B cell (primary cell): Measurements from ENCODE around the gene TBX1. TPM values are rescaled to one million over a fixed set of nuclear protein-coding genes. Genes with fewer than 3 reads are reported as not detected.
A peak's percentile ranks its signal among the peaks of the same experiment; 100 is the strongest.

ENCODE experiments used
- ATAC-seq: fragments of 200-7000 bp; cut with Tn5 transposase; one replicate; pipeline ENCODE4 v1.10.0; 2021; ENCODE audit warnings: low read depth, mild to moderate bottlenecking, moderate number of reproducible peaks, moderate library complexity
- CTCF ChIA-PET: fragments of 350-600 bp; sonication (Branson Sonifier 250); formaldehyde crosslinking; loops from one replicate; lab custom pipeline; 2021; ENCODE audit warnings: antibody characterized with exemption, inconsistent platforms; lab: Charles Lee
- POLR2A ChIA-PET: fragments of 350-600 bp; sonication (Branson Sonifier 250); formaldehyde crosslinking; loops from one replicate; lab custom pipeline; 2021; ENCODE audit warnings: antibody characterized with exemption; lab: Charles Lee
- DNase-seq: peaks from one replicate; pipeline ENCODE4 v3.0.0; 2013
- H2AFZ ChIP-seq: 2 replicates; pipeline ENCODE4 v1.6.1; 2012; ENCODE audit warnings: mild to moderate bottlenecking, low read depth, low read length; ENCODE audit not compliant: insufficient read depth, poor library complexity, severe bottlenecking
- H3K27ac ChIP-seq, 2 donors: 1 replicate in 1 of 2; 2 replicates in 1 of 2; pipeline ENCODE4 v1.5.1; 2012 to 2013; ENCODE audit warnings: low read length in 2 of 2, mild to moderate bottlenecking in 2 of 2, moderate library complexity in 1 of 2
- H3K27me3 ChIP-seq, 4 experiments: fragments of 200-600 bp in 1 of 4; sonication (generic) in 1 of 4; replicated peaks in 1 of 4; 1 replicate in 2 of 4; 2 replicates in 2 of 4; pipeline versions ENCODE4 v1.6.1 to v1.7.0; 2013 to 2016; ENCODE audit warnings: low read length in 3 of 4, mild to moderate bottlenecking in 2 of 4, mixed read lengths in 1 of 4, moderate library complexity in 1 of 4; ENCODE audit not compliant: insufficient read depth in 4 of 4, control insufficient read depth in 3 of 4; ENCODE audit errors: control extremely low read depth in 1 of 4
- H3K36me3 ChIP-seq, 2 experiments: replicated peaks in 1 of 2; 1 replicate in 1 of 2; 2 replicates in 1 of 2; pipeline versions ENCODE4 v1.6.1 to v1.7.1; 2013; ENCODE audit warnings: low read length in 1 of 2; ENCODE audit not compliant: insufficient read depth in 2 of 2, control insufficient read depth in 1 of 2; ENCODE audit errors: control extremely low read depth in 1 of 2, extremely low read depth in 1 of 2
- H3K4me1 ChIP-seq, 2 donors: fragments of 200-600 bp in 1 of 2; sonication (generic) in 1 of 2; 1 replicate in 1 of 2; 2 replicates in 1 of 2; pipeline versions ENCODE4 v1.5.1 to v1.6.1; 2013 to 2017; ENCODE audit warnings: low read length in 2 of 2; ENCODE audit not compliant: control insufficient read depth in 2 of 2, insufficient read depth in 2 of 2
- H3K4me2 ChIP-seq: replicated peaks from 2 replicates; pipeline ENCODE3; 2012; ENCODE audit warnings: mild to moderate bottlenecking, low read depth, low read length; ENCODE audit not compliant: poor library complexity, severe bottlenecking
- H3K4me3 ChIP-seq, 5 experiments: fragments of 200-600 bp in 1 of 5; sonication (generic) in 1 of 5; 1 replicate in 3 of 5; 2 replicates in 2 of 5; pipeline versions ENCODE4 v1.5.1 to v1.7.0; 2011 to 2016; ENCODE audit warnings: low read length in 4 of 5, mild to moderate bottlenecking in 4 of 5, low read depth in 2 of 5, control low read depth in 1 of 5, moderate library complexity in 1 of 5; ENCODE audit not compliant: insufficient read depth in 1 of 5; ENCODE audit errors: control extremely low read depth in 1 of 5, extremely low read depth in 1 of 5
- H3K79me2 ChIP-seq: fragments of 200-600 bp; sonication (generic); one replicate; pipeline ENCODE4 v1.6.0; 2016; ENCODE audit warnings: low read length; ENCODE audit not compliant: control insufficient read depth, insufficient read depth
- H3K9ac ChIP-seq: fragments of 200-600 bp; sonication (generic); 2 replicates; pipeline ENCODE4 v1.6.1; 2017; ENCODE audit warnings: mild to moderate bottlenecking, low read length, moderate library complexity
- H3K9me3 ChIP-seq, 3 donors: one replicate each; pipeline versions ENCODE4 v1.6.1 to v1.7.1; 2013; ENCODE audit warnings: low read length in 2 of 3; ENCODE audit not compliant: control insufficient read depth in 2 of 3, insufficient read depth in 1 of 3; ENCODE audit errors: control extremely low read depth in 1 of 3
- H4K20me1 ChIP-seq: 2 replicates; pipeline ENCODE4 v1.6.0; 2012; ENCODE audit warnings: mild to moderate bottlenecking, low read length; ENCODE audit not compliant: insufficient read depth, control insufficient read depth, poor library complexity, severe bottlenecking
- H3K27ac Mint-ChIP-seq: one replicate; pipeline ENCODE4 v1.8.0; 2021; ENCODE audit warnings: mixed read lengths
- H3K27me3 Mint-ChIP-seq: one replicate; pipeline ENCODE4 v1.8.0; 2021; ENCODE audit warnings: mixed read lengths
- H3K4me1 Mint-ChIP-seq: one replicate; pipeline ENCODE4 v1.8.0; 2021; ENCODE audit warnings: mixed read lengths
- H3K4me3 Mint-ChIP-seq: one replicate; pipeline ENCODE4 v1.8.0; 2021; ENCODE audit warnings: mixed read lengths
- H3K9me3 Mint-ChIP-seq: one replicate; pipeline ENCODE4 v1.8.0; 2022; ENCODE audit warnings: mixed read lengths; ENCODE audit not compliant: insufficient read depth
- EZH2 ChIP-seq: IDR thresholded peaks from 2 replicates; pipeline ENCODE4 v1.6.1; 2012; ENCODE audit warnings: borderline replicate concordance, low read depth, mild to moderate bottlenecking, moderate library complexity, low read length; ENCODE audit not compliant: insufficient read depth, poor library complexity, severe bottlenecking
- WGBS: methylation state at CpG from one replicate; pipeline ENCODE4 v1.1.5; 2013; ENCODE audit warnings: missing lambda C conversion rate; ENCODE audit not compliant: insufficient coverage; 5-methylcytosine and 5-hydroxymethylcytosine counted together
- intact Hi-C: fragments of 100-400 bp; cut with micrococcal nuclease; formaldehyde crosslinking; loops from one replicate; pipeline ENCODE4 v1.10.0; 2022
- polyA plus RNA-seq: library from polyadenylated mRNA; depleted of rRNA; stranded (reverse); fragments of >200 nt; gene quantifications from 2 replicates; pipeline ENCODE4 v1.2.3, GENCODE V29; 2012
- total RNA-seq, 2 donors: library from RNA; stranded (reverse); fragments of 120-200 nt in 1 of 2; gene quantifications; 1 replicate in 1 of 2; 2 replicates in 1 of 2; pipeline versions ENCODE4 v1.2.3 to v1.2.4, GENCODE V29; 2013 to 2022
- TF ChIP-seq, protein P1 (sequence below): fragments of 200-600 bp; IDR thresholded peaks from one replicate; pipeline ENCODE4 v1.8.0; 2022; ENCODE audit warnings: antibody characterized with exemption, mild to moderate bottlenecking

The TBX1 gene
- total and polyA plus RNA-seq, 2 donors (not counting 1 experiment from before 2014, with no cell fraction given), result not detected

DNA sequence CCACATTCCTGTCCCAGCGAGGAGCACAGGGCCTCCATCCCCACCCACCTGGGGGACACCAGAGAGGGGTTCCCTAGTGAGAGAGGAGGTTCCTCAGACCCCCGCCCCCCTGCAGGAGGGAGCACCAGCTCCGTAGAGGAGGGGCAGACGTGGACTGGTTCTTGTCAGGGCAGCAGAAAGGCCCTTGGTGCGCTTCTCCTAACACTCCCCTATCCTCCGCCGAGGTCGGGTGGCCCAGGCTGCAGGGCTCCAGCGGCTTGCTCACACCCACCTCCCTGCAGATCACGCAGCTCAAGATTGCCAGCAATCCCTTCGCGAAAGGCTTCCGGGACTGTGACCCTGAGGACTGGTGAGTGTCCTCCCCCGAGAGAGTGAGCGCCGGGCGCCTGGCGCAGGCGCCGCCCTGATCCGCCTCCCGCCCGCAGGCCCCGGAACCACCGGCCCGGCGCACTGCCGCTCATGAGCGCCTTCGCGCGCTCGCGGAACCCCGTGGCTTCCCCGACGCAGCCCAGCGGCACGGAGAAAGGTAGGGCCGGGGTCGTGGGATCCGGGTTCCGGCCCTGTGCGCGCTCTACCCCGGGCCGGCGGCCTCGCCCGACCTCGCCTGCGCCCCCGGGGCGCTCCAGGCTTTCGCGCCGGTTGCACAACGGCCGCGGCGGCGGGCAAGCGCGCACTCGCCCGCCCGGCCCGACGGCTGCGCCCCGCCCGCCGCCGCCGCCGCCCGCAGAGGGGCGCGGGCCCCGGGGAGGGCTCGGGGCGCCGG lies 5.1 kb downstream of the TBX1 start:
- ATAC-seq, result peak; percentile 28
- Histone ChIP-seq H3K36me3 (no peaks in the 10 kb centered on the region), H3K4me1 (peaks cover 16 to 27% of the 10 kb centered on the region in 2 donors), H4K20me1 (no peaks in the 10 kb centered on the region), H3K27me3 (peaks cover 0 to 82% (median 48%) of the 10 kb centered on the region in 4 experiments), H3K9me3 (peaks cover 0 to 33% (median 0%) of the 10 kb centered on the region in 3 donors), H3K4me2 (peak overlapping the region; percentile 83), H3K79me2 (no peaks in the 10 kb centered on the region), H3K4me3 (no peak overlapping the region), H3K9ac (no peak overlapping the region), H3K27ac (no peak overlapping the region), H2AFZ (no peak overlapping the region)
- H3K27me3 Mint-ChIP-seq, result peaks cover 57% of the 10 kb centered on the region
- H3K4me3 Mint-ChIP-seq, result peak overlapping the region; percentile 68
- intact Hi-C loops, result no loop called here
- POLR2A ChIA-PET, result no interaction called here
- CTCF ChIA-PET, result no interaction called here
- no peak for TF ChIP-seq EZH2
- TF ChIP-seq, protein P1, sequence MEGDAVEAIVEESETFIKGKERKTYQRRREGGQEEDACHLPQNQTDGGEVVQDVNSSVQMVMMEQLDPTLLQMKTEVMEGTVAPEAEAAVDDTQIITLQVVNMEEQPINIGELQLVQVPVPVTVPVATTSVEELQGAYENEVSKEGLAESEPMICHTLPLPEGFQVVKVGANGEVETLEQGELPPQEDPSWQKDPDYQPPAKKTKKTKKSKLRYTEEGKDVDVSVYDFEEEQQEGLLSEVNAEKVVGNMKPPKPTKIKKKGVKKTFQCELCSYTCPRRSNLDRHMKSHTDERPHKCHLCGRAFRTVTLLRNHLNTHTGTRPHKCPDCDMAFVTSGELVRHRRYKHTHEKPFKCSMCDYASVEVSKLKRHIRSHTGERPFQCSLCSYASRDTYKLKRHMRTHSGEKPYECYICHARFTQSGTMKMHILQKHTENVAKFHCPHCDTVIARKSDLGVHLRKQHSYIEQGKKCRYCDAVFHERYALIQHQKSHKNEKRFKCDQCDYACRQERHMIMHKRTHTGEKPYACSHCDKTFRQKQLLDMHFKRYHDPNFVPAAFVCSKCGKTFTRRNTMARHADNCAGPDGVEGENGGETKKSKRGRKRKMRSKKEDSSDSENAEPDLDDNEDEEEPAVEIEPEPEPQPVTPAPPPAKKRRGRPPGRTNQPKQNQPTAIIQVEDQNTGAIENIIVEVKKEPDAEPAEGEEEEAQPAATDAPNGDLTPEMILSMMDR, result no peak
- H3K4me1 Mint-ChIP-seq, result peaks cover 30% of the 10 kb centered on the region
- no peak overlapping the region for H3K27ac Mint-ChIP-seq
- H3K9me3 Mint-ChIP-seq, result no peaks in the 10 kb centered on the region
- WGBS, result 2% methylated on average over 82 of the region's 83 CpGs
- peak; percentile 39 for DNase-seq

- no peak overlapping the region for H3K4me3 ChIP-seq
- Mint-ChIP-seq H3K27me3 (peaks cover 60% of the 10 kb centered on the region), H3K4me1 (peaks cover 30% of the 10 kb centered on the region), H3K9me3 (no peaks in the 10 kb centered on the region), H3K27ac (no peak overlapping the region), H3K4me3 (no peak overlapping the region)
- no peak overlapping the region for H3K27ac ChIP-seq
- peak overlapping the region; percentile 83 for H3K4me2 ChIP-seq
- 5% methylated on average over 36 of the region's 36 CpGs for WGBS
- H3K9me3 ChIP-seq, result peaks cover 0 to 35% (median 0%) of the 10 kb centered on the region in 3 donors
- H3K9ac ChIP-seq, result no peak overlapping the region
- DNase-seq (no peak), ATAC-seq (no peak)
- no peaks in the 10 kb centered on the region for H3K79me2 ChIP-seq
- ChIA-PET CTCF (no interaction called here), POLR2A (no interaction called here)
- TF ChIP-seq, protein P1, result no peak
- TF ChIP-seq EZH2, result no peak
- H2AFZ ChIP-seq, result no peak overlapping the region
- intact Hi-C loops, result no loop called here
- H4K20me1 ChIP-seq, result no peaks in the 10 kb centered on the region
- H3K4me1 ChIP-seq, result peaks cover 16 to 27% of the 10 kb centered on the region in 2 donors
- no peaks in the 10 kb centered on the region for H3K36me3 ChIP-seq
- H3K27me3 ChIP-seq, result peaks cover 0 to 87% (median 49%) of the 10 kb centered on the region in 4 experiments
These were observed 5.6 kb downstream of the TBX1 start for GRCh38 chr22:19766240-19766510.
